Thyroid gland (tissue), 4 donors: ENCODE measurements around the gene MTSS2.

Experiments
- CTCF ChIP-seq, 6 experiments: fragments of 200-600 bp in 3 of 6; fragments of 450-650 bp in 3 of 6; sonication (generic) in 3 of 6; IDR thresholded peaks; one replicate each; pipeline ENCODE4 v1.5.1; 2016 to 2019; ENCODE audit warnings: antibody characterized with exemption in 6 of 6, mild to moderate bottlenecking in 2 of 6, inconsistent platforms in 1 of 6, moderate library complexity in 1 of 6
- POLR2A ChIP-seq, 2 donors: fragments of 450-650 bp; IDR thresholded peaks; one replicate each; pipeline ENCODE4 v1.6.1; 2017; ENCODE audit warnings: antibody characterized with exemption in 2 of 2, mild to moderate bottlenecking in 2 of 2, moderate library complexity in 1 of 2

- peak; percentile 67 to 99 (median 92) for TF ChIP-seq CTCF (IDR thresholded peaks at IDR 0.05)
- TF ChIP-seq POLR2A (IDR thresholded peaks at IDR 0.05) = no peak
These were observed 31.8 kb downstream of the MTSS2 start for GRCh38 chr16:70653809-70654771.
